Measurements from ENCODE around the gene CKS1B. TPM values are rescaled to one million over a fixed set of nuclear protein-coding genes. Genes with fewer than 3 reads are reported as not detected.
A peak's percentile ranks its signal among the peaks of the same experiment; 100 is the strongest.
"Not testable (repeated sequence)": the region's sequence is repeated elsewhere in the genome, so short reads cannot be mapped to it uniquely, and the experiment has no call there.

Gene CKS1B
- total and polyA plus RNA-seq, 9 donors: 57.1 to 84.9 (median 69.9) TPM

GRCh38 chr1:154972517-154973343 lies 1.8 kb upstream of the CKS1B start:
- no peaks in the 10 kb centered on the region for H3K9me3 ChIP-seq (replicated peaks; ENCODE audit: control insufficient read depth, low read depth, low read length)
- H3K36me3 ChIP-seq (ENCODE audit: control insufficient read depth, insufficient read depth, low read length): peaks cover 14% of the 10 kb centered on the region
- peak; percentile 71 for DNase-seq
- H3K4me1 ChIP-seq (ENCODE audit: control insufficient read depth, insufficient read depth, low read length): peaks cover 53% of the 10 kb centered on the region
- H3K4me3 ChIP-seq (ENCODE audit: low read length): no peak overlapping the region
- WGBS (ENCODE audit: insufficient coverage): 31% methylated on average over 7 of the region's 18 CpGs
- H3K27ac ChIP-seq (ENCODE audit: low read length): peak overlapping the region; percentile 100
- no peaks in the 10 kb centered on the region for H3K27me3 ChIP-seq (ENCODE audit: control insufficient read depth, insufficient read depth, low read length)

GRCh38 chr1:154973344-154974101 lies 958 bp upstream of the CKS1B start:
- no peaks in the 10 kb centered on the region for H3K9me3 ChIP-seq (replicated peaks; ENCODE audit: control insufficient read depth, low read depth, low read length)
- H3K27ac ChIP-seq (ENCODE audit: low read length): peak overlapping the region; percentile 100
- H3K4me3 ChIP-seq (ENCODE audit: low read length): peak overlapping the region; percentile 67
- no peaks in the 10 kb centered on the region for H3K27me3 ChIP-seq (ENCODE audit: control insufficient read depth, insufficient read depth, low read length)
- H3K36me3 ChIP-seq (ENCODE audit: control insufficient read depth, insufficient read depth, low read length): peaks cover 13% of the 10 kb centered on the region
- WGBS (ENCODE audit: insufficient coverage): under 1% methylated on average over 26 of the region's 37 CpGs
- H3K4me1 ChIP-seq (ENCODE audit: control insufficient read depth, insufficient read depth, low read length): peaks cover 51% of the 10 kb centered on the region
- DNase-seq: peak; percentile 97

- no peaks in the 10 kb centered on the region for H3K9me3 ChIP-seq (replicated peaks; ENCODE audit: control insufficient read depth, low read depth, low read length)
- peak; percentile 99 for DNase-seq
- under 1% methylated on average over 24 of the region's 30 CpGs for WGBS (ENCODE audit: insufficient coverage)
- H3K36me3 ChIP-seq (ENCODE audit: control insufficient read depth, insufficient read depth, low read length): peaks cover 18% of the 10 kb centered on the region
- H3K27me3 ChIP-seq (ENCODE audit: control insufficient read depth, insufficient read depth, low read length): no peaks in the 10 kb centered on the region
- peak overlapping the region; percentile 99 for H3K27ac ChIP-seq (ENCODE audit: low read length)
- H3K4me1 ChIP-seq (ENCODE audit: control insufficient read depth, insufficient read depth, low read length): peaks cover 39% of the 10 kb centered on the region
- peak overlapping the region; percentile 79 for H3K4me3 ChIP-seq (ENCODE audit: low read length)
Observed at GRCh38 chr1:154974808-154975408, 427 bp downstream of the CKS1B start.

GRCh38 chr1:154975409-154976059 lies 1.1 kb downstream of the CKS1B start:
- WGBS (ENCODE audit: insufficient coverage): 0% methylated on average over 2 of the region's 24 CpGs
- Histone ChIP-seq H3K27ac (ENCODE audit: low read length) (peak overlapping the region; percentile 99), H3K9me3 (replicated peaks; ENCODE audit: control insufficient read depth, low read depth, low read length) (no peaks in the 10 kb centered on the region), H3K4me1 (ENCODE audit: control insufficient read depth, insufficient read depth, low read length) (peaks cover 32% of the 10 kb centered on the region), H3K27me3 (ENCODE audit: control insufficient read depth, insufficient read depth, low read length) (no peaks in the 10 kb centered on the region), H3K4me3 (ENCODE audit: low read length) (peak overlapping the region; percentile 79), H3K36me3 (ENCODE audit: control insufficient read depth, insufficient read depth, low read length) (peaks cover 18% of the 10 kb centered on the region)
- DNase-seq: peak; percentile 80

DNA sequence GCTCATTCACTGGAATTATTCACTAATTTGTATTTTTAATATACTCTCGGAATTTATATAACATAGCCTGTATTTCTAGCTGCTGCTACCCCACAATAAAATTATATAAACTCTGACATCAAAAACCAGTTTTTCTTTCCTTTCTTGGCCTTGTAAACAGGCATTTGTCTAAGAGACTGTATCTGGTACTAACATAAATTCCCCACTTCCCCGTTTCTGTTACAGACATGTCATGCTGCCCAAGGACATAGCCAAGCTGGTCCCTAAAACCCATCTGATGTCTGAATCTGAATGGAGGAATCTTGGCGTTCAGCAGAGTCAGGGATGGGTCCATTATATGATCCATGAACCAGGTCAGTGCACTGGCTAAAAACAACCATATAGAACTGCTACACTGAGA lies 3.3 kb downstream of the CKS1B start:
- H3K36me3 ChIP-seq (ENCODE audit: control insufficient read depth, insufficient read depth, low read length): peaks cover 18% of the 10 kb centered on the region
- not testable (repeated sequence) for DNase-seq; H3K27ac ChIP-seq (ENCODE audit: low read length); H3K4me3 ChIP-seq (ENCODE audit: low read length); H3K27me3 ChIP-seq (ENCODE audit: control insufficient read depth, insufficient read depth, low read length); H3K9me3 ChIP-seq (replicated peaks; ENCODE audit: control insufficient read depth, low read depth, low read length)
- peaks cover 17% of the 10 kb centered on the region for H3K4me1 ChIP-seq (ENCODE audit: control insufficient read depth, insufficient read depth, low read length)
- WGBS (ENCODE audit: insufficient coverage): no CpG with 5 or more reads among the region's 3 CpGs

- H3K4me3 ChIP-seq (ENCODE audit: low read length): no peak overlapping the region
- H3K27me3 ChIP-seq (ENCODE audit: control insufficient read depth, insufficient read depth, low read length): no peaks in the 10 kb centered on the region
- DNase-seq: no peak
- H3K27ac ChIP-seq (ENCODE audit: low read length): no peak overlapping the region
- WGBS (ENCODE audit: insufficient coverage): no CpG with 5 or more reads among the region's 3 CpGs
- H3K4me1 ChIP-seq (ENCODE audit: control insufficient read depth, insufficient read depth, low read length): peaks cover 11% of the 10 kb centered on the region
- H3K36me3 ChIP-seq (ENCODE audit: control insufficient read depth, insufficient read depth, low read length): peaks cover 18% of the 10 kb centered on the region
- no peaks in the 10 kb centered on the region for H3K9me3 ChIP-seq (replicated peaks; ENCODE audit: control insufficient read depth, low read depth, low read length)
Observed at GRCh38 chr1:154978360-154978759, 3.9 kb downstream of the CKS1B start.

GRCh38 chr1:154982341-154982740 lies 7.9 kb downstream of the CKS1B start:
- Histone ChIP-seq H3K27ac (ENCODE audit: low read length) (no peak overlapping the region), H3K9me3 (replicated peaks; ENCODE audit: control insufficient read depth, low read depth, low read length) (no peaks in the 10 kb centered on the region), H3K4me1 (ENCODE audit: control insufficient read depth, insufficient read depth, low read length) (peaks cover 11% of the 10 kb centered on the region), H3K27me3 (ENCODE audit: control insufficient read depth, insufficient read depth, low read length) (no peaks in the 10 kb centered on the region), H3K4me3 (ENCODE audit: low read length) (peak overlapping the region; percentile 38), H3K36me3 (ENCODE audit: control insufficient read depth, insufficient read depth, low read length) (peaks cover 21% of the 10 kb centered on the region)
- WGBS (ENCODE audit: insufficient coverage): no CpG with 5 or more reads among the region's 6 CpGs
- no peak for DNase-seq

DNA sequence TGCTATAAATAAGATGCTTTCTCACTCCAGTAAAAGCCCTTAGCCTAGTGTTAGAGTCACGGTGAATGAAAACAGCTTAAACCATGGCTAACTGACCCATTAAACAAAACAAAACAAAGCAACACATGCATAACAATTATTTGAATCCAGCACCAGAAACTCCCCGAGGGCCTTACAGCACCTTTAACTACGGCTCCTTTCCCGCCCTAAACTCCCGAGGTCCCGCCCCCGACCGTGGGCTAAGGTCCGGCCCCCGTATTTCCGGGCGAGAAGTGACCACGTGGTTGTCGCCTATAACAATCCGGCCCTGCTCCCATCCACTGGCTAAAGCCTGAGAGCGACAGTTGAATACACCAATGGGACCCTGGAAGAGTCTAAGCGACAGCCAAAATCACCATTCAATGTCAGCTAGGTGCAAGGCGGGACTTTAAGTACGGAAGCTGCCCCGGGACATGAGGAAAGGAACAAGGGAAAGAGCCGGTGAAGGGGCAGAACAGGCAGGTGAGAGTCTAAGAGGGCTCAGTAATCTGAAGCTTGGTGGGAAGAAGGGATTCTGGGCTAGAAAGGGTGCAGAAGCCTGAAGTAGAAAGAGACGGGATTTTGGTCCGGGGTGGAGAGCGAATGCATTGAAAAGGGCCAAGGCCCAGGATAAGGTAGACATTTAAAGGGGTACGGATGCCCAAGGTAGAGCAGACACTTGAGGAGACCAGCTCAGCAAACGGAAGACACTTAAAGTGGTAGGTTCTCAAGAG lies 8.6 kb downstream of the CKS1B start, which contains the start of gene FLAD1:
Gene FLAD1, plus strand, starts transcription at position 448 of the 752 bp plus-strand sequence. CDS start 351 bp downstream, outside the sequence.
- no peaks in the 10 kb centered on the region for H3K27me3 ChIP-seq (ENCODE audit: control insufficient read depth, insufficient read depth, low read length)
- no peaks in the 10 kb centered on the region for H3K9me3 ChIP-seq (replicated peaks; ENCODE audit: control insufficient read depth, low read depth, low read length)
- peaks cover 23% of the 10 kb centered on the region for H3K36me3 ChIP-seq (ENCODE audit: control insufficient read depth, insufficient read depth, low read length)
- H3K4me1 ChIP-seq (ENCODE audit: control insufficient read depth, insufficient read depth, low read length): peaks cover 11% of the 10 kb centered on the region
- H3K27ac ChIP-seq (ENCODE audit: low read length): peak within 1 kb of the TSS; percentile 66
- peak within 1 kb of the TSS; percentile 62 for H3K4me3 ChIP-seq (ENCODE audit: low read length)
- peak; percentile 100 for DNase-seq
- WGBS (ENCODE audit: insufficient coverage): under 1% methylated on average over 20 of the region's 26 CpGs

- Histone ChIP-seq H3K4me1 (ENCODE audit: control insufficient read depth, insufficient read depth, low read length) (peaks cover 11% of the 10 kb centered on the region), H3K9me3 (replicated peaks; ENCODE audit: control insufficient read depth, low read depth, low read length) (no peaks in the 10 kb centered on the region), H3K27me3 (ENCODE audit: control insufficient read depth, insufficient read depth, low read length) (no peaks in the 10 kb centered on the region), H3K4me3 (ENCODE audit: low read length) (peak overlapping the region; percentile 62), H3K36me3 (ENCODE audit: control insufficient read depth, insufficient read depth, low read length) (peaks cover 26% of the 10 kb centered on the region), H3K27ac (ENCODE audit: low read length) (no peak overlapping the region)
- no peak for DNase-seq
- WGBS (ENCODE audit: insufficient coverage): 4% methylated on average over 12 of the region's 17 CpGs
Observed at GRCh38 chr1:154983776-154984466, 9.4 kb downstream of the CKS1B start.
